Measurements from ENCODE around the gene DCLK1.

DNA sequence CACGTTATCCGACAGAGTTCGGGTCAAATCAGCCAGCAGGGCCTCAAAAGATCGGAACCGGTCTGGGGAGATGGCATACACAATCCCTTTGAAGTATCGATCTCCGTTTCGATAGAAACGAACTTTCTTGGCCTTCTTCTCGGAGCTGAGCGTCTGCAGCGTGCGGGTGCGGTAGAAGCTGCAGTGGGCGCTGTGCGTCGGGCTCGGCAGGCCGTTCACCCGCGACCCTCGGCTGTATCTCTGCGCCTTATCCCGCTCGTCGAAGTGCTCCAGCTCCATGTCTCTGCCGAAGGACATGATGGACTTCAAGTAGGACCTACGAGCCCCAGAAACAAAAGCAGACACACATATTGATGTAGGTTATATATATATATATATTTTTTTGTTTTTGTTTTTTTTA, 5.3 kb downstream of the DCLK1 start:
- TF ChIP-seq POLR2A (IDR thresholded peaks at IDR 0.05), result no peak
- TF ChIP-seq, protein P1, sequence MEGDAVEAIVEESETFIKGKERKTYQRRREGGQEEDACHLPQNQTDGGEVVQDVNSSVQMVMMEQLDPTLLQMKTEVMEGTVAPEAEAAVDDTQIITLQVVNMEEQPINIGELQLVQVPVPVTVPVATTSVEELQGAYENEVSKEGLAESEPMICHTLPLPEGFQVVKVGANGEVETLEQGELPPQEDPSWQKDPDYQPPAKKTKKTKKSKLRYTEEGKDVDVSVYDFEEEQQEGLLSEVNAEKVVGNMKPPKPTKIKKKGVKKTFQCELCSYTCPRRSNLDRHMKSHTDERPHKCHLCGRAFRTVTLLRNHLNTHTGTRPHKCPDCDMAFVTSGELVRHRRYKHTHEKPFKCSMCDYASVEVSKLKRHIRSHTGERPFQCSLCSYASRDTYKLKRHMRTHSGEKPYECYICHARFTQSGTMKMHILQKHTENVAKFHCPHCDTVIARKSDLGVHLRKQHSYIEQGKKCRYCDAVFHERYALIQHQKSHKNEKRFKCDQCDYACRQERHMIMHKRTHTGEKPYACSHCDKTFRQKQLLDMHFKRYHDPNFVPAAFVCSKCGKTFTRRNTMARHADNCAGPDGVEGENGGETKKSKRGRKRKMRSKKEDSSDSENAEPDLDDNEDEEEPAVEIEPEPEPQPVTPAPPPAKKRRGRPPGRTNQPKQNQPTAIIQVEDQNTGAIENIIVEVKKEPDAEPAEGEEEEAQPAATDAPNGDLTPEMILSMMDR (IDR thresholded peaks at IDR 0.05), result no peak

Data from esophagus squamous epithelium (tissue), 4 donors.